SK-N-SH (cell line): Measurements from ENCODE around the gene ASTN2. TPM values are rescaled to one million over a fixed set of nuclear protein-coding genes. Genes with fewer than 3 reads are reported as not detected.

Source experiments
- CTCF ChIA-PET: fragments of 300-600, 350-600 bp; formaldehyde crosslinking; extraction: SDS; loops from one replicate; lab custom pipeline; 2021; lab: Yijun Ruan, JAX
- POLR2A ChIA-PET: fragments of 350-600 bp; sonication (Branson Sonifier 250); formaldehyde crosslinking; extraction: SDS; loops from one replicate; lab custom pipeline; 2020; ENCODE audit warnings: antibody characterized with exemption, inconsistent platforms; lab: Yijun Ruan, JAX
- DNase-seq: peaks from one replicate; pipeline ENCODE4 v3.0.0; 2012
- H2AFZ ChIP-seq: fragments of 200-600 bp; sonication (generic); 2 replicates; pipeline ENCODE4 v1.8.1; 2016; ENCODE audit warnings: antibody characterized with exemption, mild to moderate bottlenecking, low read depth
- H3F3A ChIP-seq: fragments of 200-600 bp; sonication (generic); replicated peaks from 2 replicates; pipeline ENCODE3; 2016; ENCODE audit warnings: antibody characterized with exemption, mild to moderate bottlenecking; ENCODE audit not compliant: insufficient read depth
- H3K27ac ChIP-seq, 2 experiments: fragments of 200-500 bp in 1 of 2; fragments of 200-600 bp in 1 of 2; sonication (Bioruptor generic) in 1 of 2; sonication (generic), shearing (Covaris generic) in 1 of 2; 2 replicates each; pipeline versions ENCODE4 v1.5.1 to v1.6.1; 2014 to 2016; ENCODE audit warnings: low read depth in 2 of 2, inconsistent platforms in 1 of 2, low read length in 1 of 2, mild to moderate bottlenecking in 1 of 2, mixed read lengths in 1 of 2
- H3K27me3 ChIP-seq: fragments of 200-600 bp; sonication (generic), shearing (Covaris generic); 2 replicates; pipeline ENCODE4 v1.6.1; 2016; ENCODE audit warnings: mixed run types; ENCODE audit not compliant: insufficient read depth
- H3K36me3 ChIP-seq, 2 experiments: fragments of 200-500 bp in 1 of 2; fragments of 200-600 bp in 1 of 2; sonication (Bioruptor generic) in 1 of 2; sonication (generic) in 1 of 2; replicated peaks in 1 of 2; 2 replicates each; pipeline versions ENCODE3 to v1.5.1; 2014 to 2016; ENCODE audit warnings: low read length in 1 of 2, mild to moderate bottlenecking in 1 of 2; ENCODE audit not compliant: insufficient read depth in 2 of 2, control insufficient read depth in 1 of 2
- H3K4me1 ChIP-seq, 2 experiments: fragments of 200-500 bp in 1 of 2; fragments of 200-600 bp in 1 of 2; sonication (Bioruptor generic) in 1 of 2; sonication (generic), shearing (Covaris generic) in 1 of 2; 2 replicates each; pipeline versions ENCODE4 v1.5.1 to v1.6.1; 2014 to 2016; ENCODE audit warnings: low read depth in 1 of 2, low read length in 1 of 2, mixed run types in 1 of 2; ENCODE audit not compliant: insufficient read depth in 2 of 2, control insufficient read depth in 1 of 2
- H3K4me2 ChIP-seq: fragments of 200-600 bp; sonication (generic), shearing (Covaris generic); 2 replicates; pipeline ENCODE4 v1.6.1; 2017; ENCODE audit warnings: mixed run types
- H3K4me3 ChIP-seq, 2 experiments: fragments of 200-500 bp in 1 of 2; fragments of 200-600 bp in 1 of 2; sonication (Bioruptor generic) in 1 of 2; sonication (generic), shearing (Covaris generic) in 1 of 2; 2 replicates each; pipeline versions ENCODE4 v1.5.1 to v1.8.1; 2014 to 2016; ENCODE audit warnings: low read depth in 2 of 2, inconsistent platforms in 1 of 2, low read length in 1 of 2, mild to moderate bottlenecking in 1 of 2, mixed read lengths in 1 of 2, moderate library complexity in 1 of 2
- H3K79me2 ChIP-seq: fragments of 200-600 bp; sonication (generic); 2 replicates; pipeline ENCODE4 v1.8.1; 2017; ENCODE audit warnings: mild to moderate bottlenecking; ENCODE audit not compliant: insufficient read depth
- H3K9ac ChIP-seq: fragments of 200-600 bp; sonication (generic); 2 replicates; pipeline ENCODE4 v1.6.1; 2017; ENCODE audit warnings: mixed run types
- H3K9me2 ChIP-seq: fragments of 200-600 bp; sonication (generic); 2 replicates; pipeline ENCODE4 v1.6.1; 2017; ENCODE audit warnings: mixed run types
- H3K9me3 ChIP-seq: fragments of 200-600 bp; sonication (generic); 2 replicates; pipeline ENCODE4 v1.6.1; 2017; ENCODE audit warnings: mixed run types, mild to moderate bottlenecking, moderate library complexity
- H4K20me1 ChIP-seq: fragments of 200-600 bp; sonication (generic); 2 replicates; pipeline ENCODE4 v1.6.1; 2017; ENCODE audit warnings: mild to moderate bottlenecking, mixed run types; ENCODE audit not compliant: insufficient read depth
- CHD2 ChIP-seq: fragments of 150-350 bp; IDR thresholded peaks from 2 replicates; pipeline ENCODE4 v1.6.1; 2018; ENCODE audit warnings: low read length; ENCODE audit not compliant: partially characterized antibody
- ELF1 ChIP-seq: IDR thresholded peaks from 2 replicates; pipeline ENCODE4 v1.4.0; 2012
- EP300 ChIP-seq, 2 experiments: IDR thresholded peaks; 2 replicates each; pipeline versions ENCODE4 v1.4.0 to v1.6.1; 2012; ENCODE audit warnings: borderline replicate concordance in 1 of 2, low read depth in 1 of 2, low read length in 1 of 2
- EZH2phosphoT487 ChIP-seq: fragments of 200-600 bp; sonication (generic); IDR thresholded peaks from 2 replicates; pipeline ENCODE4 v1.6.1; 2017; ENCODE audit warnings: low read depth, mixed run types, mild to moderate bottlenecking, antibody characterized with exemption, moderate library complexity, borderline replicate concordance
- JUND ChIP-seq: IDR thresholded peaks from 2 replicates; pipeline ENCODE4 v1.4.0; 2012
- MEF2A ChIP-seq: IDR thresholded peaks from 2 replicates; pipeline ENCODE4 v1.4.0; 2012; ENCODE audit warnings: low read depth, borderline replicate concordance
- MXI1 ChIP-seq: IDR thresholded peaks from 2 replicates; pipeline ENCODE4 v1.6.1; 2012; ENCODE audit warnings: mild to moderate bottlenecking, low read depth, low read length, improper control_type of control experiment
- NFIC ChIP-seq: IDR thresholded peaks from 2 replicates; pipeline ENCODE4 v1.4.0; 2012; ENCODE audit warnings: borderline replicate concordance
- NRF1 ChIP-seq: IDR thresholded peaks from 2 replicates; pipeline ENCODE4 v1.6.1; 2012; ENCODE audit warnings: low read depth, mild to moderate bottlenecking, low read length
- POLR2AphosphoS5 ChIP-seq: IDR thresholded peaks from 2 replicates; pipeline ENCODE4 v1.6.1; 2012; ENCODE audit warnings: low read depth, low read length
- RFX5 ChIP-seq: IDR thresholded peaks from 2 replicates; pipeline ENCODE4 v1.6.1; 2012; ENCODE audit warnings: mild to moderate bottlenecking, improper control_type of control experiment, low read length
- SIN3A ChIP-seq: IDR thresholded peaks from 2 replicates; pipeline ENCODE4 v1.6.1; 2012; ENCODE audit warnings: low read depth, mild to moderate bottlenecking, low read length, moderate library complexity, borderline replicate concordance
- SMC3 ChIP-seq: IDR thresholded peaks from 2 replicates; pipeline ENCODE4 v1.6.1; 2012; ENCODE audit warnings: low read depth, low read length, improper control_type of control experiment
- TCF12 ChIP-seq: IDR thresholded peaks from 2 replicates; pipeline ENCODE4 v1.4.0; 2012
- TEAD4 ChIP-seq: IDR thresholded peaks from 2 replicates; pipeline ENCODE4 v1.4.0; 2012; ENCODE audit warnings: mild to moderate bottlenecking, borderline replicate concordance; ENCODE audit not compliant: insufficient read depth
- WGBS: methylation state at CpG from one replicate; pipeline ENCODE4 v1.1.6; 2017; ENCODE audit warnings: low lambda C conversion rate; 5-methylcytosine and 5-hydroxymethylcytosine counted together
- polyA plus RNA-seq, 3 experiments: library from polyadenylated mRNA; depleted of rRNA; stranded (reverse); fragments of >200 nt; gene quantifications; 2 replicates each; pipeline ENCODE4 v1.2.3, GENCODE V29; 2012
- TF ChIP-seq, protein P1 (sequence below): IDR thresholded peaks from 2 replicates; pipeline ENCODE4 v1.4.0; 2012; ENCODE audit warnings: low read depth, borderline replicate concordance
- TF ChIP-seq, protein P2 (sequence below): IDR thresholded peaks from 2 replicates; pipeline ENCODE4 v1.4.0; 2012; ENCODE audit warnings: low read depth
- TF ChIP-seq, protein P3 (sequence below): IDR thresholded peaks from 2 replicates; pipeline ENCODE4 v1.4.0; 2012; ENCODE audit warnings: low read depth, borderline replicate concordance

The ASTN2 gene
- polyA plus RNA-seq, 1 of the 3 experiments (the other 2 are of a cell fraction) = 6.6 TPM

DNA sequence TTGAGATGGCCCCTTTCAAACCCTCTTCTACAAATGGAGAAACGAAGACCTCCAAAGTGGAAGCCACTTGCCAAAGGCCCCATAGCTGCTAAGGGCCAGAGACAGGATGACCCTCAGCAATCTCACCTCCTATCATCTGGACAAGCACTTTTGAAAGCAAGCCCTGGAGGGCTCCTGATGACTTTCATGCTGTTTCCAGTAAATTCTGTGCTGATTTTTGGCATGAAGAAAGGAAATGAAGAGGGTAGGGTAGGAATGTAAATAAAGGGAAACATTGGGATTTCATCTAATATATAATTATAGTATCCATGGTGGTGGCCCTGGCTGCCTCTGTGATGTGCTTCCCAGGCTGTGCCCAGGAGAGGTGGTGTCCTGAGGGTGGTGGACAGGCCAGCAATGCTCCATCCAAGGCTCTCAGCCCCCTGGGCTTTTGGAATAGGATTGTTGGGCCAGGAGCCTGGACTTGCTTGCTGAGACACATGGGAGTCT, 935.8 kb downstream of the ASTN2 start:
- ChIA-PET POLR2A (no interaction called here), CTCF (no interaction called here)
- TF ChIP-seq MEF2A = no peak
- no peak for TF ChIP-seq NFIC
- TF ChIP-seq SMC3 = no peak
- no peak for TF ChIP-seq EP300 (IDR thresholded peaks at IDR 0.05; ENCODE audit: borderline replicate concordance in 1 of 2, low read depth in 1 of 2, low read length in 1 of 2)
- no peak for TF ChIP-seq TEAD4
- no peak for TF ChIP-seq SIN3A
- TF ChIP-seq, protein P1, sequence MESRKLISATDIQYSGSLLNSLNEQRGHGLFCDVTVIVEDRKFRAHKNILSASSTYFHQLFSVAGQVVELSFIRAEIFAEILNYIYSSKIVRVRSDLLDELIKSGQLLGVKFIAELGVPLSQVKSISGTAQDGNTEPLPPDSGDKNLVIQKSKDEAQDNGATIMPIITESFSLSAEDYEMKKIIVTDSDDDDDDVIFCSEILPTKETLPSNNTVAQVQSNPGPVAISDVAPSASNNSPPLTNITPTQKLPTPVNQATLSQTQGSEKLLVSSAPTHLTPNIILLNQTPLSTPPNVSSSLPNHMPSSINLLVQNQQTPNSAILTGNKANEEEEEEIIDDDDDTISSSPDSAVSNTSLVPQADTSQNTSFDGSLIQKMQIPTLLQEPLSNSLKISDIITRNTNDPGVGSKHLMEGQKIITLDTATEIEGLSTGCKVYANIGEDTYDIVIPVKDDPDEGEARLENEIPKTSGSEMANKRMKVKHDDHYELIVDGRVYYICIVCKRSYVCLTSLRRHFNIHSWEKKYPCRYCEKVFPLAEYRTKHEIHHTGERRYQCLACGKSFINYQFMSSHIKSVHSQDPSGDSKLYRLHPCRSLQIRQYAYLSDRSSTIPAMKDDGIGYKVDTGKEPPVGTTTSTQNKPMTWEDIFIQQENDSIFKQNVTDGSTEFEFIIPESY = no peak
- no peaks in the 10 kb centered on the region for H3K9me3 ChIP-seq
- H3K4me1 ChIP-seq = peaks cover 0 to 4% of the 10 kb centered on the region in 2 experiments; a peak in 1 of 4 replicates
- no peaks in the 10 kb centered on the region for H3K9me2 ChIP-seq
- H3K79me2 ChIP-seq = no peaks in the 10 kb centered on the region
- no peaks in the 10 kb centered on the region for H3K27me3 ChIP-seq
- no peak overlapping the region for H3K27ac ChIP-seq
- H3K9ac ChIP-seq = no peak overlapping the region
- no peak for DNase-seq
- WGBS = 96% methylated on average over 1 of the region's 1 CpG
- no peaks in the 10 kb centered on the region for H3F3A ChIP-seq
- no peaks in the 10 kb centered on the region for H3K36me3 ChIP-seq
- no peak overlapping the region for H3K4me2 ChIP-seq
- H2AFZ ChIP-seq = no peak overlapping the region
- H4K20me1 ChIP-seq = no peaks in the 10 kb centered on the region
- no peak overlapping the region for H3K4me3 ChIP-seq

- Histone ChIP-seq H3K36me3 (no peaks in the 10 kb centered on the region), H3F3A (no peaks in the 10 kb centered on the region), H3K4me1 (peaks cover 0 to under 1% of the 10 kb centered on the region in 2 experiments; a peak in 1 of 4 replicates), H3K9me3 (no peaks in the 10 kb centered on the region), H4K20me1 (no peaks in the 10 kb centered on the region), H3K9me2 (no peaks in the 10 kb centered on the region), H3K27ac (no peak overlapping the region)
- TF ChIP-seq JUND = no peak
- TF ChIP-seq CHD2 = no peak
- no peak for TF ChIP-seq EZH2phosphoT487
- TF ChIP-seq, protein P2, sequence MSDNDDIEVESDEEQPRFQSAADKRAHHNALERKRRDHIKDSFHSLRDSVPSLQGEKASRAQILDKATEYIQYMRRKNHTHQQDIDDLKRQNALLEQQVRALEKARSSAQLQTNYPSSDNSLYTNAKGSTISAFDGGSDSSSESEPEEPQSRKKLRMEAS = no peak
- no peak for TF ChIP-seq RFX5
- TF ChIP-seq MXI1 = no peak
- TF ChIP-seq TCF12 = no peak
- TF ChIP-seq, protein P3, sequence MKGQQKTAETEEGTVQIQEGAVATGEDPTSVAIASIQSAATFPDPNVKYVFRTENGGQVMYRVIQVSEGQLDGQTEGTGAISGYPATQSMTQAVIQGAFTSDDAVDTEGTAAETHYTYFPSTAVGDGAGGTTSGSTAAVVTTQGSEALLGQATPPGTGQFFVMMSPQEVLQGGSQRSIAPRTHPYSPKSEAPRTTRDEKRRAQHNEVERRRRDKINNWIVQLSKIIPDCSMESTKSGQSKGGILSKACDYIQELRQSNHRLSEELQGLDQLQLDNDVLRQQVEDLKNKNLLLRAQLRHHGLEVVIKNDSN = no peak
- TF ChIP-seq NFIC = no peak
- no peak for TF ChIP-seq POLR2AphosphoS5
- TF ChIP-seq ELF1 = no peak
- no peak for TF ChIP-seq NRF1
- TF ChIP-seq, all 33 proteins: peak for 0
- Histone ChIP-seq H3K4me2 (no peak overlapping the region), H2AFZ (no peak overlapping the region), H3K9ac (no peak overlapping the region), H3K79me2 (no peaks in the 10 kb centered on the region), H3K27me3 (no peaks in the 10 kb centered on the region), H3K4me3 (no peak overlapping the region)
- POLR2A ChIA-PET = no interaction called here
- no peak for DNase-seq
- CTCF ChIA-PET = interaction anchor here (1.0 kb wide), 1 partner anchor 94 kb away, joined by 3 read pairs; no protein-coding TSS in a partner anchor
- 92% methylated on average over 4 of the region's 4 CpGs for WGBS
Measured at GRCh38 chr9:116477584-116478141, 937.2 kb downstream of the ASTN2 start.
